HCT116 (cell line): ENCODE data around the gene DHRS11.

Source experiments
- CBX3 ChIP-seq: IDR thresholded peaks from 2 replicates; pipeline ENCODE4 v1.6.1; 2012; ENCODE audit warnings: low read depth
- CEBPB ChIP-seq: IDR thresholded peaks from 2 replicates; pipeline ENCODE4 v1.6.1; 2012; ENCODE audit warnings: low read depth
- CTCF ChIP-seq, 3 experiments: fragments of 200-600 bp in 1 of 3; sonication (generic) in 1 of 3; IDR thresholded peaks in 2 of 3; conservative IDR thresholded peaks in 1 of 3; 2 replicates each; pipeline ENCODE4 v1.5.1; 2012 to 2017; ENCODE audit warnings: low read depth in 2 of 3, low read length in 2 of 3, antibody characterized with exemption in 1 of 3, borderline replicate concordance in 1 of 3, control low read depth in 1 of 3, mild to moderate bottlenecking in 1 of 3, mixed read lengths in 1 of 3, mixed run types in 1 of 3, moderate library complexity in 1 of 3; ENCODE audit not compliant: insufficient read depth in 1 of 3
- EZH2 ChIP-seq: fragments of 200-600 bp; sonication (generic); IDR thresholded peaks from 2 replicates; pipeline ENCODE4 v1.6.1; 2017; ENCODE audit warnings: antibody characterized with exemption, mixed run types
- EZH2phosphoT487 ChIP-seq: fragments of 200-600 bp; IDR thresholded peaks from 2 replicates; pipeline ENCODE4 v1.6.1; 2018; ENCODE audit warnings: antibody characterized with exemption, borderline replicate concordance
- POLR2A ChIP-seq: IDR thresholded peaks from 2 replicates; pipeline ENCODE4 v1.7.0; 2011; ENCODE audit warnings: borderline replicate concordance; ENCODE audit not compliant: insufficient read depth, insufficient read length; ENCODE audit errors: extremely low read depth
- POLR2AphosphoS5 ChIP-seq: IDR thresholded peaks from 2 replicates; pipeline ENCODE4 v1.6.1; 2011; ENCODE audit warnings: mild to moderate bottlenecking, low read depth, low read length, moderate library complexity
- RAD21 ChIP-seq: IDR thresholded peaks from 2 replicates; pipeline ENCODE4 v1.6.1; 2012; ENCODE audit warnings: low read depth, mild to moderate bottlenecking
- REST ChIP-seq: IDR thresholded peaks from 2 replicates; pipeline ENCODE4 v1.6.1; 2012; ENCODE audit warnings: low read depth
- SIN3A ChIP-seq: IDR thresholded peaks from 2 replicates; pipeline ENCODE4 v1.6.1; 2012; ENCODE audit warnings: low read depth
- SP1 ChIP-seq: IDR thresholded peaks from 2 replicates; pipeline ENCODE4 v1.6.1; 2012; ENCODE audit warnings: low read depth
- SRF ChIP-seq: IDR thresholded peaks from 2 replicates; pipeline ENCODE4 v1.6.1; 2012; ENCODE audit warnings: low read depth
- ZBTB33 ChIP-seq: IDR thresholded peaks from 2 replicates; pipeline ENCODE4 v1.6.1; 2011; ENCODE audit warnings: mild to moderate bottlenecking, low read length, moderate library complexity; ENCODE audit not compliant: insufficient replicate concordance; ENCODE audit errors: extremely low read depth
- ZNF274 ChIP-seq: fragments of 200-500 bp; sonication (Bioruptor generic); IDR thresholded peaks from 2 replicates; pipeline ENCODE4 v1.6.1; 2014; ENCODE audit warnings: mild to moderate bottlenecking, low read depth, low read length, inconsistent platforms

- no peak for TF ChIP-seq POLR2A
- no peak for TF ChIP-seq SRF
- TF ChIP-seq CTCF (IDR thresholded peaks at IDR 0.05 in 2 of 3, conservative IDR thresholded peaks at IDR 0.05 in 1 of 3; ENCODE audit: borderline replicate concordance in 1 of 3, insufficient read depth in 1 of 3, low read depth in 2 of 3, low read length in 2 of 3), result no peak
- no peak for TF ChIP-seq ZBTB33
- no peak for TF ChIP-seq RAD21
- TF ChIP-seq EZH2phosphoT487, result no peak
- TF ChIP-seq REST, result no peak
- no peak for TF ChIP-seq EZH2
- no peak for TF ChIP-seq SP1
- no peak for TF ChIP-seq ZNF274
- no peak for TF ChIP-seq CEBPB
- no peak for TF ChIP-seq POLR2AphosphoS5
- no peak for TF ChIP-seq CBX3
- TF ChIP-seq SIN3A, result no peak
Observed at GRCh38 chr17:36612323-36612722, 20.6 kb downstream of the DHRS11 start.
